Body of pancreas (tissue), 4 donors: Measurements from ENCODE around the gene ADAM11.

Experiments
- POLR2A ChIP-seq, 3 donors: fragments of 450-650 bp; IDR thresholded peaks; one replicate each; pipeline ENCODE4 v1.6.1; 2016; ENCODE audit warnings: antibody characterized with exemption in 3 of 3, mild to moderate bottlenecking in 2 of 3
- TF ChIP-seq, protein P1 (sequence below), 7 experiments: fragments of 450-650 bp in 4 of 7; fragments of 200-600 bp in 3 of 7; sonication (generic) in 3 of 7; IDR thresholded peaks; one replicate each; pipeline ENCODE4 v1.5.1; 2016 to 2019; ENCODE audit warnings: antibody characterized with exemption in 7 of 7

DNA sequence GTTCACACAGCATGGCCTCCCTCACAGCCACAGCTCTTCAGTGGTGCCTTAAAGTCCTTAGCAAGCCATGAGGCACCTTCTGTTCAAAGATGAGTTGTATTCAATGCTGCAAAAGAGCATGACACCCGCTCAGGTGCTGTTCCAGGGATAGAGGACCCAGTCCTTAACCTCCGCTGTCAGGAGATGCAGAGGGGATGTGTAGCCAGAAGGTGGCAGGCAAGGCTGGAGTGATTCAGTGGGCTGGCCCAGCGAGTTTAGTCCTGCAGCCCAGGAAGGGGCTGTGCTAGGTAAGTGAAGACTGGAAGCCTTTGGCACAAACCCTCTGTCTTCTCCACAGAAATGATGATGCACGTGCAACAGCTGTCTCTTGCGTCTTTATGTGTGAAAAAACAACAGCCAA is 25.0 kb upstream of the ADAM11 start:
- TF ChIP-seq, protein P1, sequence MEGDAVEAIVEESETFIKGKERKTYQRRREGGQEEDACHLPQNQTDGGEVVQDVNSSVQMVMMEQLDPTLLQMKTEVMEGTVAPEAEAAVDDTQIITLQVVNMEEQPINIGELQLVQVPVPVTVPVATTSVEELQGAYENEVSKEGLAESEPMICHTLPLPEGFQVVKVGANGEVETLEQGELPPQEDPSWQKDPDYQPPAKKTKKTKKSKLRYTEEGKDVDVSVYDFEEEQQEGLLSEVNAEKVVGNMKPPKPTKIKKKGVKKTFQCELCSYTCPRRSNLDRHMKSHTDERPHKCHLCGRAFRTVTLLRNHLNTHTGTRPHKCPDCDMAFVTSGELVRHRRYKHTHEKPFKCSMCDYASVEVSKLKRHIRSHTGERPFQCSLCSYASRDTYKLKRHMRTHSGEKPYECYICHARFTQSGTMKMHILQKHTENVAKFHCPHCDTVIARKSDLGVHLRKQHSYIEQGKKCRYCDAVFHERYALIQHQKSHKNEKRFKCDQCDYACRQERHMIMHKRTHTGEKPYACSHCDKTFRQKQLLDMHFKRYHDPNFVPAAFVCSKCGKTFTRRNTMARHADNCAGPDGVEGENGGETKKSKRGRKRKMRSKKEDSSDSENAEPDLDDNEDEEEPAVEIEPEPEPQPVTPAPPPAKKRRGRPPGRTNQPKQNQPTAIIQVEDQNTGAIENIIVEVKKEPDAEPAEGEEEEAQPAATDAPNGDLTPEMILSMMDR (IDR thresholded peaks at IDR 0.05): no peak
- TF ChIP-seq POLR2A (IDR thresholded peaks at IDR 0.05): no peak
